HEK293T (cell line): Measurements from ENCODE around the gene CHPF2.

Experiments
- CTCF ChIA-PET: fragments of 350-600 bp; formaldehyde crosslinking; extraction: SDS; loops from one replicate; lab custom pipeline; 2021; ENCODE audit warnings: antibody characterized with exemption, inconsistent platforms; lab: Yijun Ruan, JAX
- POLR2A ChIA-PET: fragments of 350-600 bp; formaldehyde crosslinking; extraction: SDS; loops from one replicate; lab custom pipeline; 2020; ENCODE audit warnings: antibody characterized with exemption, inconsistent platforms; lab: Yijun Ruan, JAX
- DNase-seq: peaks from one replicate; pipeline ENCODE4 v3.0.0; 2012; ENCODE audit warnings: mixed read lengths; ENCODE audit errors: extremely low spot score
- ARNT ChIP-seq: fragments of 450-650 bp; IDR thresholded peaks from 2 replicates; pipeline ENCODE4 v1.6.1; 2017; ENCODE audit warnings: mild to moderate bottlenecking
- BHLHE40 ChIP-seq: fragments of 450-650 bp; IDR thresholded peaks from 2 replicates; pipeline ENCODE4 v1.6.1; 2016; ENCODE audit warnings: mild to moderate bottlenecking, moderate library complexity, borderline replicate concordance
- CTBP1 ChIP-seq: fragments of 450-650 bp; IDR thresholded peaks from 2 replicates; pipeline ENCODE4 v1.6.1; 2016; ENCODE audit warnings: borderline replicate concordance
- ELF4 ChIP-seq: fragments of 450-650 bp; IDR thresholded peaks from 2 replicates; pipeline ENCODE4 v1.6.1; 2017; ENCODE audit warnings: antibody characterized with exemption
- FOXA1 ChIP-seq: fragments of 450-650 bp; IDR thresholded peaks from 2 replicates; pipeline ENCODE4 v1.6.1; 2016; ENCODE audit warnings: mild to moderate bottlenecking
- FOXK2 ChIP-seq: fragments of 450-650 bp; IDR thresholded peaks from 2 replicates; pipeline ENCODE4 v1.6.1; 2016; ENCODE audit warnings: mild to moderate bottlenecking
- FOXM1 ChIP-seq: fragments of 450-650 bp; IDR thresholded peaks from 2 replicates; pipeline ENCODE4 v1.6.1; 2017; ENCODE audit warnings: mild to moderate bottlenecking, borderline replicate concordance
- HDGF ChIP-seq: fragments of 450-650 bp; IDR thresholded peaks from 2 replicates; pipeline ENCODE4 v1.6.1; 2017; ENCODE audit warnings: antibody characterized with exemption, borderline replicate concordance
- L3MBTL2 ChIP-seq: fragments of 450-650 bp; conservative IDR thresholded peaks from 2 replicates; pipeline ENCODE4 v1.6.1; 2016; ENCODE audit warnings: mild to moderate bottlenecking
- LEF1 ChIP-seq: fragments of 450-650 bp; IDR thresholded peaks from 2 replicates; pipeline ENCODE4 v1.6.1; 2017; ENCODE audit warnings: mild to moderate bottlenecking, borderline replicate concordance
- NFRKB ChIP-seq: fragments of 450-650 bp; IDR thresholded peaks from 2 replicates; pipeline ENCODE4 v1.6.1; 2016; ENCODE audit warnings: mild to moderate bottlenecking, moderate library complexity
- PKNOX1 ChIP-seq: fragments of 450-650 bp; IDR thresholded peaks from 2 replicates; pipeline ENCODE4 v1.6.1; 2016
- SP1 ChIP-seq: fragments of 450-650 bp; IDR thresholded peaks from 2 replicates; pipeline ENCODE4 v1.6.1; 2017
- SUZ12 ChIP-seq: fragments of 450-650 bp; IDR thresholded peaks from 2 replicates; pipeline ENCODE4 v1.6.1; 2016; ENCODE audit warnings: mild to moderate bottlenecking
- TARDBP ChIP-seq: fragments of 450-650 bp; IDR thresholded peaks from 2 replicates; pipeline ENCODE4 v1.6.1; 2016
- ZNF384 ChIP-seq: fragments of 450-650 bp; IDR thresholded peaks from 2 replicates; pipeline ENCODE4 v1.6.1; 2016

The CHPF2 gene

GRCh38 chr7:151209588-151209987 lies 22.7 kb upstream of the CHPF2 start:
- CTCF ChIA-PET, result no interaction called here

GRCh38 chr7:151210087-151210854 lies 22.0 kb upstream of the CHPF2 start, which contains the start of gene H2BK1:
Gene H2BK1, minus strand, starts transcription at chr7:151210488. Its CDS starts 170 bp downstream, at chr7:151210318.
- no peak for TF ChIP-seq FOXA1
- TF ChIP-seq LEF1, result no peak
- POLR2A ChIA-PET, result interaction anchor here (1.0 to 10.6 kb wide), 2 partner anchors 9 to 17 kb away, joined by 3 to 90 read pairs; partner anchors contain the start of gene ABCF2
- no peak for DNase-seq
- CTCF ChIA-PET, result interaction anchor here (1.3 kb wide), 1 partner anchor 17 kb away, joined by 4 read pairs; the partner anchor contains the start of gene ABCF2

More at GRCh38 chr7:151209588-151209987, 22.7 kb upstream of the CHPF2 start:
- DNase-seq, result no peak
- POLR2A ChIA-PET, result interaction anchor here (10.6 kb wide), 1 partner anchor 17 kb away, joined by 90 read pairs; the partner anchor contains the start of gene ABCF2
- TF ChIP-seq CTBP1, result no peak
- no peak for TF ChIP-seq PKNOX1
- no peak for TF ChIP-seq ZNF384

- DNase-seq, result no peak
- ChIA-PET CTCF (interaction anchor here (1.3 kb wide), 1 partner anchor 16 kb away, joined by 4 read pairs; the partner anchor contains the start of gene ABCF2), POLR2A (interaction anchor here (0.6 to 10.6 kb wide), 3 partner anchors 16 to 47 kb away, joined by 3 to 90 read pairs (median 3); partner anchors contain the start of gene ABCF2)
- TF ChIP-seq SUZ12 (no peak), FOXK2 (no peak), LEF1 (no peak), HDGF (no peak), FOXM1 (no peak), PKNOX1 (no peak), ZNF384 (no peak), TARDBP (no peak), ELF4 (no peak), NFRKB (no peak), SP1 (no peak), CTBP1 (no peak), ARNT (no peak), L3MBTL2 (no peak), BHLHE40 (no peak), FOXA1 (no peak)
Measured at GRCh38 chr7:151211155-151211772, 21.0 kb upstream of the CHPF2 start.

- POLR2A ChIA-PET, result interaction anchor here (1.5 to 10.6 kb wide), 2 partner anchors 14 to 20 kb away, joined by 6 to 90 read pairs; partner anchors contain the start of genes ABCF2 and CHPF2
- TF ChIP-seq FOXK2 (no peak), CTBP1 (no peak), TARDBP (no peak), ZNF384 (no peak), BHLHE40 (no peak), NFRKB (no peak), ARNT (no peak), FOXM1 (no peak)
- CTCF ChIA-PET, result no interaction called here
- DNase-seq, result no peak
Measured at GRCh38 chr7:151212626-151213025, 19.7 kb upstream of the CHPF2 start.

GRCh38 chr7:151213826-151214225 lies 18.5 kb upstream of the CHPF2 start:
- DNase-seq, result no peak
- ChIA-PET POLR2A (interaction anchor here (1.0 to 10.6 kb wide), 3 partner anchors 10 to 18 kb away, joined by 3 to 90 read pairs (median 6); partner anchors contain the start of genes ABCF2 and CHPF2), CTCF (interaction anchor here (0.6 to 0.9 kb wide), 3 partner anchors 23 to 229 kb away, joined by 3 read pairs; no protein-coding TSS in a partner anchor)
- no peak for TF ChIP-seq TARDBP
- no peak for TF ChIP-seq FOXA1
- no peak for TF ChIP-seq FOXK2
- TF ChIP-seq FOXM1, result no peak
- TF ChIP-seq SP1, result no peak
- no peak for TF ChIP-seq CTBP1
- TF ChIP-seq ZNF384, result no peak
- TF ChIP-seq SUZ12, result no peak
- TF ChIP-seq LEF1, result no peak
- TF ChIP-seq HDGF, result no peak
- no peak for TF ChIP-seq NFRKB
- no peak for TF ChIP-seq BHLHE40

- no peak for TF ChIP-seq LEF1
- no peak for TF ChIP-seq ZNF384
- no peak for TF ChIP-seq TARDBP
- TF ChIP-seq FOXA1, result no peak
- TF ChIP-seq FOXK2, result no peak
- TF ChIP-seq HDGF, result no peak
- TF ChIP-seq ARNT, result no peak
- TF ChIP-seq CTBP1, result no peak
- no peak for TF ChIP-seq FOXM1
- no peak for TF ChIP-seq SP1
- TF ChIP-seq ELF4, result no peak
- TF ChIP-seq NFRKB, result no peak
- no peak for TF ChIP-seq BHLHE40
- no peak for TF ChIP-seq SUZ12
- no peak for TF ChIP-seq L3MBTL2
- no peak for TF ChIP-seq PKNOX1
- POLR2A ChIA-PET, result interaction anchor here (10.6 kb wide), 1 partner anchor 11 kb away, joined by 90 read pairs; the partner anchor contains the start of gene ABCF2
- no peak for DNase-seq
- CTCF ChIA-PET, result no interaction called here
Measured at GRCh38 chr7:151215396-151215795, 16.9 kb upstream of the CHPF2 start.
